ENCODE results near the gene FOCAD.

DNA sequence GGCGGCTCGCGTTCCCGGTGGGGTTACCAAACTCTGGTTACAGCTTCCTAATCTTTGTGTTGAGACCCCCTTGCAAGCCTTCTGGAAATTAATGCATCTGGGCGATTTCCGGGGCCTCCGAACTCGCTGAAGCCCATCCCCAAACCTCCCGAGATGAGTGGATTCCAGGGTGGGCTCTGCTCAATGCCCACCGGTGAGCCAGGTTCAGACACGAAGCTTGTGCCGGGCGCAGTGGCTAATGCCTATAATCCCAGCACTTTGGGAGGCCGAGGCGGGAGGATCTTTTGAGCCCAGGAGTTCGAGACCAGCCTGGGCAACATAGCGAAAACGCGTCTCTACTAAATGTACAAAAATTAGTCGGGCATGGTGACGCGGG lies 347.7 kb downstream of the FOCAD start:
- TF ChIP-seq, protein P1, sequence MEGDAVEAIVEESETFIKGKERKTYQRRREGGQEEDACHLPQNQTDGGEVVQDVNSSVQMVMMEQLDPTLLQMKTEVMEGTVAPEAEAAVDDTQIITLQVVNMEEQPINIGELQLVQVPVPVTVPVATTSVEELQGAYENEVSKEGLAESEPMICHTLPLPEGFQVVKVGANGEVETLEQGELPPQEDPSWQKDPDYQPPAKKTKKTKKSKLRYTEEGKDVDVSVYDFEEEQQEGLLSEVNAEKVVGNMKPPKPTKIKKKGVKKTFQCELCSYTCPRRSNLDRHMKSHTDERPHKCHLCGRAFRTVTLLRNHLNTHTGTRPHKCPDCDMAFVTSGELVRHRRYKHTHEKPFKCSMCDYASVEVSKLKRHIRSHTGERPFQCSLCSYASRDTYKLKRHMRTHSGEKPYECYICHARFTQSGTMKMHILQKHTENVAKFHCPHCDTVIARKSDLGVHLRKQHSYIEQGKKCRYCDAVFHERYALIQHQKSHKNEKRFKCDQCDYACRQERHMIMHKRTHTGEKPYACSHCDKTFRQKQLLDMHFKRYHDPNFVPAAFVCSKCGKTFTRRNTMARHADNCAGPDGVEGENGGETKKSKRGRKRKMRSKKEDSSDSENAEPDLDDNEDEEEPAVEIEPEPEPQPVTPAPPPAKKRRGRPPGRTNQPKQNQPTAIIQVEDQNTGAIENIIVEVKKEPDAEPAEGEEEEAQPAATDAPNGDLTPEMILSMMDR (IDR thresholded peaks at IDR 0.05), result no peak
- no peak for TF ChIP-seq EP300 (IDR thresholded peaks at IDR 0.05)
- TF ChIP-seq POLR2A (IDR thresholded peaks at IDR 0.05), result no peak

All from stomach (tissue), 4 donors.